Uterus (tissue), 4 donors: Measurements from ENCODE around the gene FOSL2. TPM values are rescaled to one million over a fixed set of nuclear protein-coding genes. Genes with fewer than 3 reads are reported as not detected.

Experiments
- DNase-seq, 2 donors: peaks; one replicate each; pipeline ENCODE4 v3.0.0-alpha.2; 2019 to 2020
- H3K27ac ChIP-seq, 2 donors: fragments of 200-600 bp; sonication (generic); 1 replicate in 1 of 2; 2 replicates in 1 of 2; pipeline ENCODE4 v1.5.1; 2016 to 2018
- H3K27me3 ChIP-seq, 2 donors: fragments of 200-600 bp; sonication (generic); one replicate each; pipeline ENCODE4 v1.5.1; 2018 to 2019; ENCODE audit warnings: control low read depth in 1 of 2
- H3K36me3 ChIP-seq, 2 donors: fragments of 200-600 bp; sonication (generic); one replicate each; pipeline ENCODE4 v1.5.1; 2019; ENCODE audit warnings: control low read depth in 1 of 2
- H3K4me1 ChIP-seq, 2 donors: fragments of 200-600 bp; sonication (generic); one replicate each; pipeline ENCODE4 v1.5.1; 2018 to 2019; ENCODE audit warnings: control low read depth in 1 of 2
- H3K4me3 ChIP-seq, 2 donors: fragments of 200-600 bp; sonication (generic); 1 replicate in 1 of 2; 2 replicates in 1 of 2; pipeline ENCODE4 v1.5.1; 2018 to 2019; ENCODE audit warnings: mild to moderate bottlenecking in 1 of 2
- H3K9me3 ChIP-seq, 2 donors: fragments of 200-600 bp; sonication (generic); one replicate each; pipeline ENCODE4 v1.5.1; 2019; ENCODE audit warnings: control low read depth in 1 of 2
- POLR2A ChIP-seq, 2 donors: fragments of 450-650 bp; IDR thresholded peaks; one replicate each; pipeline ENCODE4 v1.6.1; 2016; ENCODE audit warnings: antibody characterized with exemption in 2 of 2, mild to moderate bottlenecking in 1 of 2, moderate library complexity in 1 of 2
- intact Hi-C: fragments of 100-400 bp; cut with DNase I; formaldehyde crosslinking; loops from one replicate; pipeline ENCODE4 v1.15.1; 2023; ENCODE audit warnings: low total_unique reads
- total RNA-seq, 4 donors: library from RNA; depleted of rRNA in 3 of 4; stranded (reverse); fragments of >200 nt in 3 of 4; gene quantifications; one replicate each; pipeline versions ENCODE4 v1.1.0 to v1.2.4, GENCODE V29; 2014 to 2023
- TF ChIP-seq, protein P1 (sequence below), 4 experiments: fragments of 200-600 bp in 2 of 4; fragments of 450-650 bp in 2 of 4; sonication (generic) in 2 of 4; IDR thresholded peaks; one replicate each; pipeline ENCODE4 v1.5.1; 2016 to 2019; ENCODE audit warnings: antibody characterized with exemption in 4 of 4, mild to moderate bottlenecking in 2 of 4, moderate library complexity in 1 of 4
- donor health status: DM: yes; HTN: yes; CAD: no.

The FOSL2 gene
- total RNA-seq, 4 donors from 2014 or later: 39.8 to 134 (median 58.7) TPM

DNA sequence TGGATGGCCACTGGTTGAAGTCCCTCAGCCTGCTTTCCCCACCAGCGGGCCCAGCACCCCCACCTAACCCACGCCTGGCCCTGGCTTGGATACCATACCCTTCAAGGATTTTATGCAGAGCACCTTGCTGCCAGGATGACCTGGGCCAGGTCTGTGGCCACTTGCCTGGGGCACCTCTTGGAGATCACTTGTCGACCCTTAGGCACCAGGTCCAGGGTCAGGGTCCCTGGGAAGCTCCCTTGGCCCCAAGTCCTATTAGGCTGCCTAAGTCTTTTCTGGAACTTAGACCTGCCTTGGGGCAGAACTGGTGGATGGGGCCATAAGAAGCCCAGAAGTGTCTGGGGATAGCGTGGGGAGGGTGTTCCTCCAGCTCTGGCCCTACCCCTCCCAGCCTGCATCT is 39.1 kb downstream of the FOSL2 start:
- Histone ChIP-seq H3K27ac (no peak overlapping the region), H3K36me3 (no peaks in the 10 kb centered on the region), H3K4me3 (no peak overlapping the region), H3K4me1 (no peaks in the 10 kb centered on the region), H3K9me3 (peaks cover 0 to 3% of the 10 kb centered on the region in 2 donors), H3K27me3 (no peaks in the 10 kb centered on the region)
- no peak for DNase-seq
- no peak for TF ChIP-seq POLR2A (IDR thresholded peaks at IDR 0.05)
- TF ChIP-seq, protein P1, sequence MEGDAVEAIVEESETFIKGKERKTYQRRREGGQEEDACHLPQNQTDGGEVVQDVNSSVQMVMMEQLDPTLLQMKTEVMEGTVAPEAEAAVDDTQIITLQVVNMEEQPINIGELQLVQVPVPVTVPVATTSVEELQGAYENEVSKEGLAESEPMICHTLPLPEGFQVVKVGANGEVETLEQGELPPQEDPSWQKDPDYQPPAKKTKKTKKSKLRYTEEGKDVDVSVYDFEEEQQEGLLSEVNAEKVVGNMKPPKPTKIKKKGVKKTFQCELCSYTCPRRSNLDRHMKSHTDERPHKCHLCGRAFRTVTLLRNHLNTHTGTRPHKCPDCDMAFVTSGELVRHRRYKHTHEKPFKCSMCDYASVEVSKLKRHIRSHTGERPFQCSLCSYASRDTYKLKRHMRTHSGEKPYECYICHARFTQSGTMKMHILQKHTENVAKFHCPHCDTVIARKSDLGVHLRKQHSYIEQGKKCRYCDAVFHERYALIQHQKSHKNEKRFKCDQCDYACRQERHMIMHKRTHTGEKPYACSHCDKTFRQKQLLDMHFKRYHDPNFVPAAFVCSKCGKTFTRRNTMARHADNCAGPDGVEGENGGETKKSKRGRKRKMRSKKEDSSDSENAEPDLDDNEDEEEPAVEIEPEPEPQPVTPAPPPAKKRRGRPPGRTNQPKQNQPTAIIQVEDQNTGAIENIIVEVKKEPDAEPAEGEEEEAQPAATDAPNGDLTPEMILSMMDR (IDR thresholded peaks at IDR 0.05): no peak
- intact Hi-C loops: no loop called here

DNA sequence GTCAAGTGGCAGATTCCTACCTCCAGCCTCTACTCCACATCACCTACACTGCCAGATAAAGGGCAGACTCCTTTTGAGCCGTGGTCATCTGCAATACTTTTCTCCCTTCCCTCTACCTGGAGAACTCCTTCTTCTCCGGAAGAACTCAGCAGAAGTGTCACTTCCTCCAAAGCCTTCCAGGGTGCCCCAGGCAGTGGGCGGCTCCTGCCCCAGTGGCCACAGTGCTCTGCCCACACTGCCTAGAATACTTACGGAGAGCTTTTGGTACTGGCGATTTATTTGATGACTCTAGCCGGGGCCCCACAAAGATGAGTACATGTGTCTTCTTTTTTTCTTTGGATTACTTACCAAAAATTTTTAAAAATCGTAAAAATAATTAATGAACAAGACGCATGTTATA is 39.7 kb downstream of the FOSL2 start:
- Histone ChIP-seq H3K36me3 (no peaks in the 10 kb centered on the region), H3K9me3 (peaks cover 0 to 3% of the 10 kb centered on the region in 2 donors), H3K4me3 (no peak overlapping the region), H3K27me3 (no peaks in the 10 kb centered on the region), H3K4me1 (no peaks in the 10 kb centered on the region), H3K27ac (no peak overlapping the region)
- intact Hi-C loops: no loop called here
- TF ChIP-seq POLR2A (IDR thresholded peaks at IDR 0.05): no peak
- TF ChIP-seq, protein P1 (IDR thresholded peaks at IDR 0.05): no peak
- DNase-seq: no peak

DNA sequence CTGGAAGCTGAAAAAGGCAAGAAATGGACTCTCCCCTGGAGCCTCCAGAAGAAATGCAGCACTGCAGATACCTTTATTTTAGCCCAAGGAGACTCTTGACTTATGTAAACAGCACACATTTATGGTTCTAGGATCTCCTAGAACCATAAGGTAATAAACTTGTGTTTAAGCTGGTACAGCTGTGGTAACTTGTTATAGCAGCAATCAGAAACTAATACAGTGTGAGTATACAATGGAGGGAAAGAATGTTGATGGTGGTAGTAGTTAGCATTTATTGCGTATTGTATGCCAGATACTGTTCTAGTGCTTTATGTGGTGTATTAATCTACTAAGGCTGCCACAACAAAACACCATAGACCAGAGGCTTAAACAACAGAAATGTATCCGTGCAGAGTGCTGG is 40.6 kb downstream of the FOSL2 start:
- Histone ChIP-seq H3K36me3 (no peaks in the 10 kb centered on the region), H3K27ac (no peak overlapping the region), H3K9me3 (peaks cover 0 to 3% of the 10 kb centered on the region in 2 donors), H3K27me3 (no peaks in the 10 kb centered on the region), H3K4me1 (no peaks in the 10 kb centered on the region), H3K4me3 (no peak overlapping the region)
- no peak for DNase-seq
- intact Hi-C loops: no loop called here
- TF ChIP-seq POLR2A (IDR thresholded peaks at IDR 0.05): no peak
- TF ChIP-seq, protein P1 (IDR thresholded peaks at IDR 0.05): no peak

DNA sequence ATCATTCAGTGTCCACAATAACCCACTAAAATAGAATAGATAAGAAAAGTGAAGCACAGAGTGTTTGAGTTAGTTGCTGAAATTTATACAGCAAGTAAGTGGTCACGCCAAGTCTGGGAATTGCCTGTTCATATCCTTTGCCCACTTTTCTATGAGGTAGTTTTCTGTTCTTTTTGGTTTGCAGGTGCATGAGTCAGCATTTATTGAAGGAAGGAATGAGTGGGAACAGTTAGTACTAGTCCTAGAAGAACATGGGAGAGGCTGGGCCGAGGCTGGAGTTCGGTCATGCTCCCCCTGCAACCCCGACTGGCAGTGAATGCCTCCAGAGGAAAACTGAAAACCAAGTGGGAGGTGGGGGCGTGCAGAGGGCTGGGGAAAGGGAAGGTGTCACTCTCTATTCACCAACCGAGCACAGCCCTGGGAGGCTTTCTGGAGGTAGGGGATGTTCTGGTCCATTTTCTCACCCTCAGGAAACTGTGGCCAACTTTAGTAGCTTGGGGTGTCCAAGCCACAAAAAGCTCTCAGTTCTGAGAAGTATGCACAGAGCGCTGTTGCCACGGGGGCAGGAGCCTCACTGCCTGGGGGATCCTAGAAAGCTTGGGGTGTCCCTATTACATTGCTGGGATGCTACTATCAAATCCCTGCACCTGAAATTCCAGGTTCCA is 41.4 kb downstream of the FOSL2 start:
- Histone ChIP-seq H3K36me3 (no peaks in the 10 kb centered on the region), H3K4me3 (no peak overlapping the region), H3K4me1 (no peaks in the 10 kb centered on the region), H3K9me3 (peaks cover 0 to 3% of the 10 kb centered on the region in 2 donors), H3K27ac (no peak overlapping the region), H3K27me3 (no peaks in the 10 kb centered on the region)
- DNase-seq: no peak
- intact Hi-C loops: no loop called here
- no peak for TF ChIP-seq POLR2A (IDR thresholded peaks at IDR 0.05)
- TF ChIP-seq, protein P1 (IDR thresholded peaks at IDR 0.05): no peak

DNA sequence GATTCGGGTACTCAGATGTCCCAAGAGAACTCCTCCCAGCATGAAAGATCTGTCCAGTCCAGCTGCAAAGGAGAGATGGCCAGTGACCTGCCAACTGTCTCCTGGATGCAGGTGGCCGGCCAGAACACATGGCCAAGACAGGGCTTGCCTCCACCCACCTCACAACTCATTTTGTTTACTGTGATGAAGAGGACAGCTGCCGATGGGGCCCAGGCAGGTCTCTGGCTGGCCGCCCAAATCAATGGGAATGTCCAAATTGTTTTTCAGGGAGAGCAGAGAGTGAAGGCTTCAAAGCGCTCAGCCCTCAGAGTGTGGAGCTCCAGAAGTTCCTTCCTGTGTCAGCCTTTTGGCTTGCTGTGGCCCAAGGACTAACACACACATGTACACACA is 41.9 kb downstream of the FOSL2 start:
- H3K9me3 ChIP-seq: peaks cover 0 to 3% of the 10 kb centered on the region in 2 donors
- no peak for TF ChIP-seq POLR2A (IDR thresholded peaks at IDR 0.05)
- TF ChIP-seq, protein P1 (IDR thresholded peaks at IDR 0.05): no peak
- no peaks in the 10 kb centered on the region for H3K4me1 ChIP-seq
- H3K36me3 ChIP-seq: no peaks in the 10 kb centered on the region
- no peaks in the 10 kb centered on the region for H3K27me3 ChIP-seq
- no peak for DNase-seq
- intact Hi-C loops: no loop called here
- no peak overlapping the region for H3K27ac ChIP-seq
- no peak overlapping the region for H3K4me3 ChIP-seq
